Muscle layer of duodenum (tissue), 2 donors: ENCODE results near the gene FBXW11.

Experiments used
- H3K27ac ChIP-seq: one replicate; pipeline ENCODE4 v1.7.0; 2013; ENCODE audit warnings: mild to moderate bottlenecking, low read length
- H3K27me3 ChIP-seq: one replicate; pipeline ENCODE4 v1.7.0; 2013; ENCODE audit warnings: low read depth, mild to moderate bottlenecking, control low read depth, low read length
- H3K36me3 ChIP-seq, 2 donors: one replicate each; pipeline ENCODE4 v1.7.0; 2013; ENCODE audit warnings: low read length in 2 of 2, control low read depth in 1 of 2, mild to moderate bottlenecking in 1 of 2; ENCODE audit not compliant: insufficient read depth in 2 of 2, control insufficient read depth in 1 of 2
- H3K4me1 ChIP-seq, 2 donors: one replicate each; pipeline ENCODE4 v1.7.0; 2013; ENCODE audit warnings: low read length in 2 of 2, mild to moderate bottlenecking in 2 of 2, control low read depth in 1 of 2, moderate library complexity in 1 of 2; ENCODE audit not compliant: insufficient read depth in 2 of 2, control insufficient read depth in 1 of 2
- H3K4me3 ChIP-seq, 2 donors: one replicate each; pipeline ENCODE4 v1.7.0; 2013; ENCODE audit warnings: low read length in 2 of 2, low read depth in 1 of 2, mild to moderate bottlenecking in 1 of 2
- H3K9me3 ChIP-seq, 2 donors: one replicate each; pipeline ENCODE4 v1.7.0; 2013; ENCODE audit warnings: low read length in 2 of 2, control low read depth in 1 of 2, mild to moderate bottlenecking in 1 of 2; ENCODE audit not compliant: control insufficient read depth in 1 of 2
- donor health status: healthy.

The FBXW11 gene

DNA sequence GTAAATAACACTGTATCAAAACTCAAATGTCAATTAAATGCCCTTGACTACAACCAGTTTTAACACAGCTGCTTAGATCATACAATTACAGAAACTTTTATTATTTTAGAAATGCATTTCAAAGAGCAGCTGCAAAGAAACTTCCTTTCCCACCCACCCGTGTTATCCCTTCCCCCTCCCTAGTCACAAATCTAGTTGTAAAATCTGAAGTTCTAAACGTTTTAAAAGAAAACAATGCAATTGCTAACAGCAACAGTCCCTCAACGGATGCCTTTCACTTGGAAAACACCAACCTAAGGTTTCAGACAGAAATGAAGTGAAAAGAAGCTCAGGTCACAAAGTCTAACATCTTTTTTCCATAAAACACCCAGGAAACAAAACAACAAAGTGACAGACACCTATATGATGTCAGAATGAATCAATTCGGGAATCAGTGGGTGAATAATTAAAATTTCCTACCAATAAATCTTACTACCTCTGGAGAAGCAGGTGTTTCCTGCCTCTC, 100.3 kb downstream of the FBXW11 start:
- Histone ChIP-seq H3K4me3 (no peak overlapping the region), H3K9me3 (no peaks in the 10 kb centered on the region), H3K27me3 (no peaks in the 10 kb centered on the region), H3K27ac (no peak overlapping the region), H3K4me1 (no peaks in the 10 kb centered on the region), H3K36me3 (peaks cover 0 to 6% of the 10 kb centered on the region in 2 donors)

DNA sequence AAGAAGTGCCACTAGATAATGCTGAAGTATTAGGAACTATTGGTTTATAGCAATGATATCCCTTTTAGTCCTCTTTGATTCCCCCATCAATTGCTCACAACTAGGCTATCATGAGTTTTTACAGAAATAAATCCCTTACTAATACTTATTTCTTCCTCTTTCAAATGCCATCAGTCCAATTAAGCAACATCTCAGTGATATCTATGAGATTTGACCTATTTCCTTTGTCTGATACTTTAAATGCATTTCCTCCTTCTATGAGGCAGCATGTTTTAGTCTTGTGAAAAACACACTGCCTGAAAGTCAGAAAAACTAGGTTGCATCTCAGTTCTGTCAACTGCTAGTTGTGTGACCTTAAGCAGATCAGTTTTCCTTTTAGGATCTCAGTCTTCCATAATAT, 101.6 kb downstream of the FBXW11 start:
- Histone ChIP-seq H3K27ac (no peak overlapping the region), H3K4me1 (no peaks in the 10 kb centered on the region), H3K27me3 (no peaks in the 10 kb centered on the region), H3K9me3 (no peaks in the 10 kb centered on the region), H3K36me3 (no peaks in the 10 kb centered on the region), H3K4me3 (no peak overlapping the region)

DNA sequence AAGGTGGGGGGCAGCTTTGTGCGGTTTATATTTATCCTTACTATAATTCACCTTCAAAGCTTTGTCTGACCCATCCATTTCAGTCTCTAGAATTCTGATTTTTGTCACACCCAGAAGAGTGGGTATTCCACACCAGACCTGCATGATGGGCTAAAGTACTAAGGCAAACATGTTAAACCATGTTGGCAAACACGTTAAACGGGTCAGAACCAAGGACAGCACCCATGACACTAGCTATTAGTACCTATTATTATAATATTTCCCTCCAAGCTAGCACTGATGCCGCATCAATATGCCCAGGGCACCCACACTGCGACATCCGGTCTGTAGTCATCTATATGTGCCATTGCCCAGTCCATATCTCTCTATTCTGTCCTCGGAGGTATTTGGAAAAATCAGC, 104.7 kb downstream of the FBXW11 start:
- H3K9me3 ChIP-seq, result no peaks in the 10 kb centered on the region
- H3K4me3 ChIP-seq, result no peak overlapping the region
- H3K4me1 ChIP-seq, result no peaks in the 10 kb centered on the region
- no peaks in the 10 kb centered on the region for H3K27me3 ChIP-seq
- H3K27ac ChIP-seq, result no peak overlapping the region
- peaks cover 3 to 7% of the 10 kb centered on the region in 2 donors for H3K36me3 ChIP-seq

DNA sequence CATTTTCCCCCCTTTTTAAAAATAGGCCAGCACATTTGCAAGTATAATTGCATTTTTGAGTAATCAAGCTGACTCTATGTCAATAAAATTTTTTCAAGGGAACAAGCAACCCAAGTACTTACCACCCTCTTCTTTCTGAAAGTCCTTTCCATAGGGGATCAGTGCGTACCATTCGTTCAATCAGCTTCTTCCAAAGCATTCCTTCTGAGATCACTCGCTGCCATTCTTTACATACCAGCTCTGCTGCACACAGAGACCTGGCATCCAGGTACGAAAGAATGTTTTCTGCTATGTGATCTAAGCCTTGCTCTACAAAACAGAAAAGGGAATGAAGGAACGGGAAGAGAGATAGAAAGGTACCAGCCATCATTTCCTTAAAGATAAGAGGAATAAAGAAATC, 106.6 kb downstream of the FBXW11 start:
- no peak overlapping the region for H3K27ac ChIP-seq
- H3K36me3 ChIP-seq, result peaks cover 3 to 17% of the 10 kb centered on the region in 2 donors
- H3K4me3 ChIP-seq, result no peak overlapping the region
- H3K9me3 ChIP-seq, result no peaks in the 10 kb centered on the region
- H3K4me1 ChIP-seq, result peaks cover 0 to 5% of the 10 kb centered on the region in 2 donors
- H3K27me3 ChIP-seq, result no peaks in the 10 kb centered on the region

DNA sequence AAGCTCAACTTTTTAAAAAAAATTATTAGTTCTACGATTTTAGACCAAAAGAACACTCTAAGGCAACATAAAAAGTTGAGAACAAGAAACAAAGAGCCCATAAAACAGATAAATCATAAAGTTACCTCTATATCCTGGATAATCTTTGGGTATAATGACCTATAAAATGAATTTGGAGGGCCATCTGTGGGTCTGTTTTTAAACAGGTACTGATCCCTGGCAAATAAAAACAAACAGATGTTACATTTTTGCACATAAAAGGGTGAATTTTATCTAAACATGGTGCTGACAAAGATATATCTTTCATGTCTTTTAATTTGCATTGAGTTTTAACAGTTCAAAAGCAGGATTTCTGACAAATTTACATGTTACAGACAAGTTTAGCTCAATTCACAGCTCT, 107.6 kb downstream of the FBXW11 start:
- H3K4me3 ChIP-seq, result no peak overlapping the region
- peaks cover 3 to 17% of the 10 kb centered on the region in 2 donors for H3K36me3 ChIP-seq
- H3K27me3 ChIP-seq, result no peaks in the 10 kb centered on the region
- H3K4me1 ChIP-seq, result peaks cover 0 to 5% of the 10 kb centered on the region in 2 donors
- no peaks in the 10 kb centered on the region for H3K9me3 ChIP-seq
- no peak overlapping the region for H3K27ac ChIP-seq

DNA sequence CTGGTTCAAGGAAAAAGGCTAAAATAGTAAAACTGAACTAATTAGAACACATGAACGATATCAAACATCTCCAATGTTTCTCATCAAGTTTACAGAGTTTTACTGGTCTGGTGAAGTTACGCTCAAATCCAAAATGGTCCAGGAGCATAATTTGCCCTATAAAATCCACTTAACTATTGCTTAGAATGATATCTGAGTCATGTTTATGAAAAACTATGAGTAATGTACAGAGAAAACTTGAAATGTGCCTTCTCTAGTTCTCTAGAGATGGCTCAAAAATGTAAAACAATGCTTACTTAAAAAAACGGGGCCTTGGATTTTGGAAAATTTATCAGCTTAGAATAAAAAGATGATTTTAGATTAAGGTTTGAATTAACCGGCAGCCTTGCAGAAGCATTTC, 108.1 kb downstream of the FBXW11 start:
- no peaks in the 10 kb centered on the region for H3K9me3 ChIP-seq
- H3K36me3 ChIP-seq, result peaks cover 3 to 17% of the 10 kb centered on the region in 2 donors
- H3K27me3 ChIP-seq, result no peaks in the 10 kb centered on the region
- H3K4me3 ChIP-seq, result no peak overlapping the region
- H3K27ac ChIP-seq, result no peak overlapping the region
- peaks cover 0 to 5% of the 10 kb centered on the region in 2 donors for H3K4me1 ChIP-seq

DNA sequence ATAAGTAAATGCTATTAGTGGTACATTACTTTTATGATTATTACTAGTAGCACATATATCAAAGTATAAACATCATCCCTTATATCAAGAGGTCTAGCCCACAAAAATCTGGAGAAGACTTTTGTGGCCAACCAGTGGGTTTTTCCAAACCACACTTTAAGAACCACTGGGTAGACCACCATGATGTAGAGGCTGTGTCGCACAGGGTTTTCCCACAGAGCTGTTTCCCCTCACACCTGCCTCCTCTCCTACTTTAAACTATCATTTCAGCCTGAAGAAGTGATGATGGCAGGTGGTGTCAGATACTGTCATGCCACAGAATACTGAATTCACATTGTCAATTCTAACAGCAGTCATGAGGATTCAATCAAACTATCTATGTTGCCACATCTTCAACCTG, 109.2 kb downstream of the FBXW11 start:
- Histone ChIP-seq H3K27me3 (no peaks in the 10 kb centered on the region), H3K9me3 (no peaks in the 10 kb centered on the region), H3K36me3 (peaks cover 3 to 17% of the 10 kb centered on the region in 2 donors)

DNA sequence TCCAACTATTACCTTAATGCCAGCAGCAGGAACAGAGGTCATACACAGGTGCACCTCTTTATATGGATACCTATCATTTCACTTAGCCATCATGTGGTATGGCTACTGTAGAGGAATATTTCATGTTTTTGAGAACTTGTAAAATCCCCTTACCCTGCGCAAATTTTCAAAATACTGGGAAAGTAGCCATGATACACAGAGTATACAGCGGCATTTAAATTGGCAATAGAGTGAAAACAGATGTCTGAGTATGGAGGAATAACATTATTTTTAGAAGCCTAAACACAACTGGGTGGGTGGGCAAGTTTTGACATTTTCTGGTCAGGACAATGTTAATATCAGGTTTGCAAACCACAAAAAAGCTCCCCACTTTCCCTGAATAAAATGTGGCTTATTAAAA, 111.4 kb downstream of the FBXW11 start:
- H3K36me3 ChIP-seq, result peaks cover 17 to 24% of the 10 kb centered on the region in 2 donors
- H3K9me3 ChIP-seq, result no peaks in the 10 kb centered on the region
- peaks cover 0 to 5% of the 10 kb centered on the region in 2 donors for H3K4me1 ChIP-seq
- H3K27me3 ChIP-seq, result no peaks in the 10 kb centered on the region
- H3K4me3 ChIP-seq, result no peak overlapping the region
- H3K27ac ChIP-seq, result no peak overlapping the region

More for the DNA sequence above, 109.2 kb downstream of the FBXW11 start:
- Histone ChIP-seq H3K4me3 (no peak overlapping the region), H3K4me1 (peaks cover 0 to 5% of the 10 kb centered on the region in 2 donors), H3K27ac (no peak overlapping the region)

DNA sequence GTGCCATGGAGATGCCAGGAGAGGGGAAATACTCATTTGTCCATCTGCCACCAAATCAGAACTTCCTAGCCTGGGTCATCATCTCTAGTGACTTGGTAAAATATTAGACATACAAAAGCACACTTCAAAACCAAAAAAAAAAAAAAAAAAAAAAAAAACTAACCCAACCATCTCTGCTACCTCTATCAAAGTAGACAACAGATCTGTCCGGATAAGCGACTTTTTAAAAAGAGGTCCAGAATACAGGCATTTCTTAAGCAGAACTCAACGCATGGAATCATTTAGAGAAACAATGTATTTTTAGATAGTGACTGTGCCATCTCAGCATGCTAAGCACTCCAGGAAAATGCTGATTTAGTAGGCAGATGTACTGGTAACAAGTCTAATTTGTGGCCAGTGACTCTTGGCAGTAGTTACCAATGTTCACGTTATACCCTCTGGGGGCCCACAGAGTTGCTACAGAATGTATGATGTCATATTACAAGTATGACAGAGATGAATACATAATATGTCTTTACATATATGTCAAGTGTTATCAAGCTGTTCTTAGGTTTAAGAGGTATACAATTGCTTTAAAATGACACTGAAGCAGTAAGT, 113.0 kb downstream of the FBXW11 start:
- no peaks in the 10 kb centered on the region for H3K27me3 ChIP-seq
- H3K27ac ChIP-seq, result no peak overlapping the region
- no peak overlapping the region for H3K4me3 ChIP-seq

DNA sequence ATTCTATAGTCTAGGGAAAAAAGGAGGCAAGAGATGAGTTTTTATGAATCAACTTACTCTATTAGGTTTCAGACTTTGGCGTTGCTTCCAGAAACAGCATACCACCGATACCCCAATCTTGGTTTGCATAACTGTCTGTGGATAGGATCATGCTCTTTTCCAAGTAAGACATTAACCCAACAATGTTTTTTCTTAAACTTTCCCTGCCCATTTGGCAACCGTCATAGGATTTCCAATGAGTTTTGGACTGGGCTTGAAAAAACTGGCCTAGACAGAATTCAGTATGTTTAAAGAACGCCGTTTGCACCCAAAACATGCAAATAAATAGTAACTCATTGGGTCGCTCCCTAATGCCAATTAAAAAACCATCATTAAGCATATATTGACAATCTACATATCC, 114.8 kb downstream of the FBXW11 start:
- peaks cover 0 to 5% of the 10 kb centered on the region in 2 donors for H3K4me1 ChIP-seq
- no peak overlapping the region for H3K27ac ChIP-seq
- H3K9me3 ChIP-seq, result no peaks in the 10 kb centered on the region
- H3K4me3 ChIP-seq, result no peak overlapping the region
- H3K36me3 ChIP-seq, result peaks cover 15 to 22% of the 10 kb centered on the region in 2 donors
- no peaks in the 10 kb centered on the region for H3K27me3 ChIP-seq

More for the DNA sequence above, 113.0 kb downstream of the FBXW11 start:
- H3K36me3 ChIP-seq, result peaks cover 19 to 21% of the 10 kb centered on the region in 2 donors
- peaks cover 0 to 5% of the 10 kb centered on the region in 2 donors for H3K4me1 ChIP-seq
- no peaks in the 10 kb centered on the region for H3K9me3 ChIP-seq

DNA sequence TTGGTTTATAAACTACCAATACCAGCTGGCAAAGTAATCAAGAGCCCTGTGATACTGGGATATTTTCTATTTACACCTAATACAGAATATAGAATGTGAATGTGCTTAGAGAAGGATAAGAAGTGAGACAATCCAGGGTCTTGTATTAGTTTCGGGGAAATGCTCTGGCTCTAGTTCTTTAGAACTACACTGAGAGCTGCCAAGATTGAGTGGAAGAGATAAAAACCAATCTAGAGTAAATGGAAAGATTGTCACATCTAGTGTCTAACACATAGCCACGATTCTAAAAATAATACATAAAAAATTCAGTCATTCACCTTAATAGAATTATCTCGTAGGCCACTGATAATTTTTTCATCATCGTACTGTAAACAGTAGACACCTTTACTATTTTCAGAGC, 115.3 kb downstream of the FBXW11 start:
- Histone ChIP-seq H3K27me3 (no peaks in the 10 kb centered on the region), H3K36me3 (peaks cover 15 to 22% of the 10 kb centered on the region in 2 donors), H3K4me3 (no peak overlapping the region), H3K4me1 (peaks cover 0 to 2% of the 10 kb centered on the region in 2 donors), H3K9me3 (no peaks in the 10 kb centered on the region), H3K27ac (no peak overlapping the region)

DNA sequence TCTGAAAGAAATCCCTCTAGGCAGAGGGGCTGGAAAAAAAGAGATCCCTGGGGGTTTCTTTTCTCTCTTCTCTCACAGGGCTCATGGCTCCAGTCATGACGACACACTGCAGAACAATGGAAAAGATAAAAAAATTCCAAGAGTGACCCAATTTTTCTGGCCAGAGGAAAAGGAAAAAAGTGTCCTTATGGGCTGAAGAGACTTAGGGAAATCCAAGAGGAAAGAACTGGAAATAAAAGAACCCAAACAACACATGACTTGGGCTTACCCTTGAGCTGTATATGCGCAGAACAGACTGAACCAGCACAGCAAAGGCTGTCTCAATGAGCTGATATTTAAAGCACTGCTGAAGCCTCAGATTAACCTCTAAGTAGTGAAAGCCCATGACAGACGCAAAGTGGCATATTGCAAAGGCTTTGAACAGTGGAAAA, 118.4 kb downstream of the FBXW11 start:
- Histone ChIP-seq H3K4me1 (no peaks in the 10 kb centered on the region), H3K9me3 (no peaks in the 10 kb centered on the region), H3K27ac (no peak overlapping the region), H3K27me3 (no peaks in the 10 kb centered on the region), H3K36me3 (peaks cover 15 to 17% of the 10 kb centered on the region in 2 donors), H3K4me3 (no peak overlapping the region)
